WTC11 (cell line): ENCODE results near the gene IL2RA. TPM values are rescaled to one million over a fixed set of nuclear protein-coding genes. Genes with fewer than 3 reads are reported as not detected.
A peak's percentile ranks its signal among the peaks of the same experiment; 100 is the strongest.

Source experiments
- ATAC-seq: fragments of 200-7000 bp; cut with Tn5 transposase; 2 replicates; pipeline ENCODE4 v1.10.0; 2021; ENCODE audit warnings: mild to moderate bottlenecking, moderate library complexity
- CTCF ChIA-PET: fragments of 300-600 bp; sonication (Branson Sonifier 250); formaldehyde crosslinking; loops from one replicate; lab custom pipeline; 2021; ENCODE audit warnings: antibody characterized with exemption; lab: Charles Lee
- POLR2A ChIA-PET: fragments of 350-600 bp; sonication (Branson Sonifier 250); formaldehyde crosslinking; loops from one replicate; lab custom pipeline; 2021; ENCODE audit warnings: antibody characterized with exemption; lab: Charles Lee
- DNase-seq: peaks from one replicate; pipeline ENCODE4 v3.0.0; 2021; ENCODE audit warnings: low spot score
- H3K27ac Mint-ChIP-seq: 2 replicates; pipeline ENCODE4 v1.8.0; 2021; ENCODE audit warnings: mixed read lengths
- H3K27me3 Mint-ChIP-seq: 2 replicates; pipeline ENCODE4 v1.8.0; 2021; ENCODE audit warnings: low read depth, mild to moderate bottlenecking, moderate library complexity, mixed read lengths
- H3K36me3 Mint-ChIP-seq: 2 replicates; pipeline ENCODE4 v1.8.0; 2021; ENCODE audit warnings: mixed read lengths
- H3K4me1 Mint-ChIP-seq: 2 replicates; pipeline ENCODE4 v1.8.0; 2022; ENCODE audit warnings: mixed read lengths
- H3K4me3 Mint-ChIP-seq: 2 replicates; pipeline ENCODE4 v1.8.0; 2021; ENCODE audit warnings: mild to moderate bottlenecking, moderate library complexity, mixed read lengths
- H3K9me3 Mint-ChIP-seq: 2 replicates; pipeline ENCODE4 v1.8.0; 2021; ENCODE audit warnings: mixed read lengths
- E2F5 ChIP-seq: sonication (generic); formaldehyde crosslinking; IDR thresholded peaks from 2 replicates; pipeline ENCODE4 v1.8.1; 2022; ENCODE audit warnings: mild to moderate bottlenecking, moderate library complexity, missing genetic modification reagents
- ELF4 ChIP-seq: sonication (generic); formaldehyde crosslinking; IDR thresholded peaks from 2 replicates; pipeline ENCODE4 v1.8.1; 2022; ENCODE audit warnings: low read depth, mild to moderate bottlenecking, moderate library complexity, missing genetic modification reagents
- ETV6 ChIP-seq: sonication (generic); formaldehyde crosslinking; IDR thresholded peaks from 2 replicates; pipeline ENCODE4 v1.8.1; 2022; ENCODE audit warnings: mild to moderate bottlenecking, missing genetic modification reagents
- FOXP1 ChIP-seq: sonication (generic); formaldehyde crosslinking; IDR thresholded peaks from 2 replicates; pipeline ENCODE4 v1.8.0; 2022; ENCODE audit warnings: missing genetic modification reagents, mild to moderate bottlenecking, moderate library complexity, borderline replicate concordance
- GABPB1 ChIP-seq: sonication (generic); formaldehyde crosslinking; IDR thresholded peaks from 2 replicates; pipeline ENCODE4 v1.8.1; 2023; ENCODE audit warnings: mild to moderate bottlenecking, missing genetic modification reagents
- GRHL2 ChIP-seq: fragments of 250-450 bp; sonication (Bioruptor Pico); IDR thresholded peaks from 2 replicates; pipeline ENCODE4 v1.8.0; 2022; ENCODE audit warnings: mild to moderate bottlenecking, moderate library complexity; ENCODE audit not compliant: insufficient replicate concordance, severe bottlenecking
- HMGXB4 ChIP-seq: sonication (generic); formaldehyde crosslinking; IDR thresholded peaks from 2 replicates; pipeline ENCODE4 v1.8.1; 2023; ENCODE audit warnings: mild to moderate bottlenecking, moderate library complexity, missing genetic modification reagents
- JUN ChIP-seq: sonication (generic); formaldehyde crosslinking; IDR thresholded peaks from 2 replicates; pipeline ENCODE4 v1.8.0; 2023; ENCODE audit warnings: mild to moderate bottlenecking, missing genetic modification reagents
- MYBL2 ChIP-seq: sonication (generic); formaldehyde crosslinking; IDR thresholded peaks from 2 replicates; pipeline ENCODE4 v1.8.1; 2023; ENCODE audit warnings: mild to moderate bottlenecking, moderate library complexity, missing genetic modification reagents
- NR3C1 ChIP-seq: sonication (generic); formaldehyde crosslinking; conservative IDR thresholded peaks from 2 replicates; pipeline ENCODE4 v1.8.1; 2023; ENCODE audit warnings: low read depth, mild to moderate bottlenecking, missing genetic modification reagents
- RELA ChIP-seq: sonication (generic); formaldehyde crosslinking; IDR thresholded peaks from 2 replicates; pipeline ENCODE4 v1.8.1; 2022; ENCODE audit warnings: missing genetic modification reagents, mild to moderate bottlenecking, borderline replicate concordance
- SMAD4 ChIP-seq: sonication (generic); formaldehyde crosslinking; IDR thresholded peaks from 2 replicates; pipeline ENCODE4 v1.8.0; 2022; ENCODE audit warnings: mild to moderate bottlenecking, missing genetic modification reagents
- SP1 ChIP-seq: sonication (generic); formaldehyde crosslinking; conservative IDR thresholded peaks from 2 replicates; pipeline ENCODE4 v1.8.1; 2022; ENCODE audit warnings: missing genetic modification reagents
- TCF7 ChIP-seq: sonication (generic); formaldehyde crosslinking; IDR thresholded peaks from 2 replicates; pipeline ENCODE4 v1.8.0; 2022; ENCODE audit warnings: mild to moderate bottlenecking, low read depth, missing genetic modification reagents, moderate library complexity
- TEAD1 ChIP-seq: sonication (generic); formaldehyde crosslinking; IDR thresholded peaks from 2 replicates; pipeline ENCODE4 v1.8.0; 2022; ENCODE audit warnings: mild to moderate bottlenecking, missing genetic modification reagents
- TEAD4 ChIP-seq: sonication (generic); formaldehyde crosslinking; IDR thresholded peaks from 2 replicates; pipeline ENCODE4 v1.8.0; 2022; ENCODE audit warnings: mild to moderate bottlenecking, missing genetic modification reagents
- ZMAT4 ChIP-seq: fragments of 250-450 bp; sonication (Bioruptor Pico); IDR thresholded peaks from 2 replicates; pipeline ENCODE4 v1.9.0; 2021; ENCODE audit warnings: mild to moderate bottlenecking
- ZNF121 ChIP-seq: sonication (generic); formaldehyde crosslinking; IDR thresholded peaks from 2 replicates; pipeline ENCODE4 v1.8.0; 2023; ENCODE audit warnings: missing genetic modification reagents
- ZNF219 ChIP-seq: sonication (generic); formaldehyde crosslinking; IDR thresholded peaks from 2 replicates; pipeline ENCODE4 v1.8.0; 2023; ENCODE audit warnings: missing genetic modification reagents, mild to moderate bottlenecking, borderline replicate concordance
- ZNF416 ChIP-seq: fragments of 250-450 bp; sonication (Bioruptor Pico); IDR thresholded peaks from 2 replicates; pipeline ENCODE4 v1.9.0; 2021; ENCODE audit warnings: mild to moderate bottlenecking, inconsistent platforms
- ZNF512 ChIP-seq: sonication (generic); formaldehyde crosslinking; IDR thresholded peaks from 2 replicates; pipeline ENCODE4 v1.8.1; 2022; ENCODE audit warnings: missing genetic modification reagents, borderline replicate concordance
- total RNA-seq: library from RNA; stranded (reverse); gene quantifications from 3 replicates; pipeline ENCODE4 v1.2.3, GENCODE V29; 2021
- TF ChIP-seq, protein P1 (sequence below): sonication (generic); formaldehyde crosslinking; IDR thresholded peaks from 2 replicates; pipeline ENCODE4 v1.8.0; 2022; ENCODE audit warnings: mild to moderate bottlenecking, missing genetic modification reagents
- TF ChIP-seq, protein P2 (sequence below): sonication (generic); formaldehyde crosslinking; IDR thresholded peaks from 2 replicates; pipeline ENCODE4 v1.8.0; 2022; ENCODE audit warnings: mild to moderate bottlenecking, missing genetic modification reagents

IL2RA gene
- total RNA-seq, 1 experiment from 2014 or later, result 0.31 TPM

GRCh38 chr10:6089334-6090219 lies 27.4 kb upstream of the IL2RA start:
- ATAC-seq (peak; percentile 12), DNase-seq (peak; percentile 51)
- TF ChIP-seq HMGXB4 (CRISPR knock-in tag) (no peak), ZNF121 (CRISPR knock-in tag) (no peak), ELF4 (CRISPR knock-in tag) (no peak), TEAD1 (no peak), NR3C1 (CRISPR knock-in tag) (peak; percentile 75; the same call in 1 of the 2 replicates), ZNF219 (peak; percentile 46; the same call in 1 of the 2 replicates), FOXP1 (CRISPR knock-in tag) (no peak), JUN (CRISPR knock-in tag) (no peak), RELA (CRISPR knock-in tag) (no peak), SMAD4 (no peak)
- TF ChIP-seq, protein P1, sequence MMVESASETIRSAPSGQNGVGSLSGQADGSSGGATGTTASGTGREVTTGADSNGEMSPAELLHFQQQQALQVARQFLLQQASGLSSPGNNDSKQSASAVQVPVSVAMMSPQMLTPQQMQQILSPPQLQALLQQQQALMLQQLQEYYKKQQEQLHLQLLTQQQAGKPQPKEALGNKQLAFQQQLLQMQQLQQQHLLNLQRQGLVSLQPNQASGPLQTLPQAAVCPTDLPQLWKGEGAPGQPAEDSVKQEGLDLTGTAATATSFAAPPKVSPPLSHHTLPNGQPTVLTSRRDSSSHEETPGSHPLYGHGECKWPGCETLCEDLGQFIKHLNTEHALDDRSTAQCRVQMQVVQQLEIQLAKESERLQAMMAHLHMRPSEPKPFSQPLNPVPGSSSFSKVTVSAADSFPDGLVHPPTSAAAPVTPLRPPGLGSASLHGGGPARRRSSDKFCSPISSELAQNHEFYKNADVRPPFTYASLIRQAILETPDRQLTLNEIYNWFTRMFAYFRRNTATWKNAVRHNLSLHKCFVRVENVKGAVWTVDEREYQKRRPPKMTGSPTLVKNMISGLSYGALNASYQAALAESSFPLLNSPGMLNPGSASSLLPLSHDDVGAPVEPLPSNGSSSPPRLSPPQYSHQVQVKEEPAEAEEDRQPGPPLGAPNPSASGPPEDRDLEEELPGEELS (CRISPR knock-in tag), result 0 out of 2 replicates have a peak, but pooled peaks have one; percentile 6
- TF ChIP-seq, protein P2, sequence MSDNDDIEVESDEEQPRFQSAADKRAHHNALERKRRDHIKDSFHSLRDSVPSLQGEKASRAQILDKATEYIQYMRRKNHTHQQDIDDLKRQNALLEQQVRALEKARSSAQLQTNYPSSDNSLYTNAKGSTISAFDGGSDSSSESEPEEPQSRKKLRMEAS (CRISPR knock-in tag), result peak; percentile 64; the same call in 1 of the 2 replicates
- Mint-ChIP-seq H3K27me3 (no peaks in the 10 kb centered on the region; the same call in 1 of the 2 replicates), H3K27ac (peak overlapping the region; percentile 85), H3K36me3 (no peaks in the 10 kb centered on the region), H3K9me3 (no peaks in the 10 kb centered on the region), H3K4me1 (peaks cover 50% of the 10 kb centered on the region), H3K4me3 (peak overlapping the region; percentile 93)
- ChIA-PET CTCF (interaction anchor here (0.9 to 1.4 kb wide), 4 partner anchors 19 to 312 kb away, joined by 4 to 7 read pairs (median 5); no protein-coding TSS in a partner anchor), POLR2A (interaction anchor here (0.6 kb wide), 2 partner anchors 9 to 298 kb away, joined by 7 to 13 read pairs; no protein-coding TSS in a partner anchor)

DNA sequence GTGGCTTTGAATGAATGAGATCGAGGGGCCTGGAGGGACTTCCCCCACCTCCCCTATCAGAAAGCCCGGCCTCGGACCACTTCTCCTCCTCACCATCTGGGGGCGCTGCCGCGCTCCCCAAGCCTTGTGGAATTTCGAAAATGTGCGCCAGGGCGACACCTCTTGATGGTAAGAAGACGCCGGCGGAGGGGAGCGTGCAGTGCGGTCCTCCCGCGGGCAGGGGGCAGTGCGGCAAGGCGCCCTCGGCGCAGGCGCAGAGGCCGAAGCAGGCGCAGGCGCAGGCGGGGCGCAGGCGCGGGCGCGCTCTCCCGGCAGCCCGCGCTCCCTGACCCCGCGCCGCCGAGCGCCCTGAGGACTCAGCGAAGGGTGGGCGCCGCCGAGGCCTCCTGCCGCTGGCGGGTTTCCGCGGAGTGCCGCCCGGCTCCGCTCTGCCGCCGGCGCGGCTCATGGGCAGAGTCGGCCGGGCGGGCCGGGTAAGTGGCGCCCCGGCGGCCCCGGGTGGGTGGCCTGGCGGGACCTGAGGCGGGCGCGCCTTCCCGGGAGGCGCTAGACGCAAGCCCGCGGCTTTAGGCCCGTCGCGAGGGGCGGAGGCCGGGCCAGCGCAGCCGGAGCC lies 26.7 kb upstream of the IL2RA start, which contains the start of gene RBM17:
Gene RBM17 (plus strand): TSS at position 314 of the 613 bp plus-strand sequence. CDS start 8,032 bp downstream, outside the sequence.
- H3K36me3 Mint-ChIP-seq, result no peaks in the 10 kb centered on the region
- peak within 1 kb of the TSS; percentile 85 for H3K27ac Mint-ChIP-seq
- peaks cover 44% of the 10 kb centered on the region for H3K4me1 Mint-ChIP-seq
- no peaks in the 10 kb centered on the region; the same call in 1 of the 2 replicates for H3K27me3 Mint-ChIP-seq
- ATAC-seq (peak; percentile 81), DNase-seq (peak; percentile 98)
- POLR2A ChIA-PET, result no interaction called here
- H3K9me3 Mint-ChIP-seq, result no peaks in the 10 kb centered on the region
- CTCF ChIA-PET, result interaction anchor here (0.9 to 1.4 kb wide), 2 partner anchors 75 to 113 kb away, joined by 4 to 6 read pairs; no protein-coding TSS in a partner anchor
- H3K4me3 Mint-ChIP-seq, result peak within 1 kb of the TSS; percentile 93
- peak; percentile 85 for TF ChIP-seq SP1 (CRISPR knock-in tag)
- 0 out of 2 replicates have a peak, but pooled peaks have one; percentile 43 for TF ChIP-seq ZNF416 (CRISPR knock-in tag)
- TF ChIP-seq E2F5 (CRISPR knock-in tag), result peak; percentile 55; the same call in 1 of the 2 replicates
- peak; percentile 84 for TF ChIP-seq MYBL2 (CRISPR knock-in tag)
- 0 out of 2 replicates have a peak, but pooled peaks have one; percentile 46 for TF ChIP-seq ELF4 (CRISPR knock-in tag)
- no peak for TF ChIP-seq ZNF121 (CRISPR knock-in tag)
- TF ChIP-seq ZNF512 (CRISPR knock-in tag), result no peak
- 0 out of 2 replicates have a peak, but pooled peaks have one; percentile 62 for TF ChIP-seq TCF7 (CRISPR knock-in tag)
- TF ChIP-seq TEAD4, result peak; percentile 87; the same call in 1 of the 2 replicates
- TF ChIP-seq GABPB1 (CRISPR knock-in tag), result peak; percentile 23; the same call in 1 of the 2 replicates
- TF ChIP-seq TEAD1, result peak; percentile 99
- TF ChIP-seq NR3C1 (CRISPR knock-in tag), result no peak
- peak; percentile 95 for TF ChIP-seq HMGXB4 (CRISPR knock-in tag)
- no peak for TF ChIP-seq ZMAT4 (CRISPR knock-in tag)
- TF ChIP-seq GRHL2 (CRISPR knock-in tag), result no peak
- peak; percentile 76; the same call in 1 of the 2 replicates for TF ChIP-seq ETV6 (CRISPR knock-in tag)
